ENCODE measurements around the gene CNTNAP5. TPM values are rescaled to one million over a fixed set of nuclear protein-coding genes. Genes with fewer than 3 reads are reported as not detected.

The CNTNAP5 gene
- total RNA-seq, 3 donors from 2014 or later (not counting 1 experiment from before 2014, with no cell fraction given), result not detected

GRCh38 chr2:124482044-124482443 is 457.0 kb downstream of the CNTNAP5 start:
- Mint-ChIP-seq H3K4me3 (no peak overlapping the region), H3K27ac (no peak overlapping the region), H3K36me3 (no peaks in the 10 kb centered on the region), H3K9me3 (peaks cover 6 to 9% of the 10 kb centered on the region in 2 donors), H3K4me1 (no peaks in the 10 kb centered on the region), H3K27me3 (ENCODE audit: low read depth in 2 of 2) (no peaks in the 10 kb centered on the region)
- H3K27ac ChIP-seq (ENCODE audit: low read length), result no peak overlapping the region
- TF ChIP-seq, protein P1, sequence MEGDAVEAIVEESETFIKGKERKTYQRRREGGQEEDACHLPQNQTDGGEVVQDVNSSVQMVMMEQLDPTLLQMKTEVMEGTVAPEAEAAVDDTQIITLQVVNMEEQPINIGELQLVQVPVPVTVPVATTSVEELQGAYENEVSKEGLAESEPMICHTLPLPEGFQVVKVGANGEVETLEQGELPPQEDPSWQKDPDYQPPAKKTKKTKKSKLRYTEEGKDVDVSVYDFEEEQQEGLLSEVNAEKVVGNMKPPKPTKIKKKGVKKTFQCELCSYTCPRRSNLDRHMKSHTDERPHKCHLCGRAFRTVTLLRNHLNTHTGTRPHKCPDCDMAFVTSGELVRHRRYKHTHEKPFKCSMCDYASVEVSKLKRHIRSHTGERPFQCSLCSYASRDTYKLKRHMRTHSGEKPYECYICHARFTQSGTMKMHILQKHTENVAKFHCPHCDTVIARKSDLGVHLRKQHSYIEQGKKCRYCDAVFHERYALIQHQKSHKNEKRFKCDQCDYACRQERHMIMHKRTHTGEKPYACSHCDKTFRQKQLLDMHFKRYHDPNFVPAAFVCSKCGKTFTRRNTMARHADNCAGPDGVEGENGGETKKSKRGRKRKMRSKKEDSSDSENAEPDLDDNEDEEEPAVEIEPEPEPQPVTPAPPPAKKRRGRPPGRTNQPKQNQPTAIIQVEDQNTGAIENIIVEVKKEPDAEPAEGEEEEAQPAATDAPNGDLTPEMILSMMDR (IDR thresholded peaks at IDR 0.05), result no peak
- ATAC-seq (no peak), DNase-seq (no peak)
- H3K4me1 ChIP-seq (ENCODE audit: control insufficient read depth, insufficient read depth, low read length), result no peaks in the 10 kb centered on the region
- 79% methylated on average over 7 of the region's 8 CpGs for WGBS (ENCODE audit: insufficient coverage)
- no peaks in the 10 kb centered on the region for H3K9me3 ChIP-seq (ENCODE audit: control insufficient read depth, insufficient read depth, low read length)
- H3K4me3 ChIP-seq (ENCODE audit: low read length), result no peak overlapping the region
- intact Hi-C loops (cut with micrococcal nuclease), result no loop called here
- no peaks in the 10 kb centered on the region for H3K36me3 ChIP-seq (ENCODE audit: control insufficient read depth, insufficient read depth, low read length)
- no peaks in the 10 kb centered on the region for H3K27me3 ChIP-seq (ENCODE audit: control insufficient read depth, insufficient read depth, low read length)

- intact Hi-C loops (cut with micrococcal nuclease), result no loop called here
- Mint-ChIP-seq H3K9me3 (peaks cover 6 to 9% of the 10 kb centered on the region in 2 donors), H3K36me3 (no peaks in the 10 kb centered on the region), H3K27ac (no peak overlapping the region), H3K4me3 (no peak overlapping the region), H3K27me3 (ENCODE audit: low read depth in 2 of 2) (no peaks in the 10 kb centered on the region), H3K4me1 (no peaks in the 10 kb centered on the region)
- Histone ChIP-seq H3K27ac (ENCODE audit: low read length) (no peak overlapping the region), H3K36me3 (ENCODE audit: control insufficient read depth, insufficient read depth, low read length) (no peaks in the 10 kb centered on the region), H3K4me1 (ENCODE audit: control insufficient read depth, insufficient read depth, low read length) (no peaks in the 10 kb centered on the region), H3K4me3 (ENCODE audit: low read length) (no peak overlapping the region), H3K9me3 (ENCODE audit: control insufficient read depth, insufficient read depth, low read length) (no peaks in the 10 kb centered on the region), H3K27me3 (ENCODE audit: control insufficient read depth, insufficient read depth, low read length) (no peaks in the 10 kb centered on the region)
- no peak for DNase-seq
- WGBS (ENCODE audit: insufficient coverage), result 70% methylated on average over 5 of the region's 6 CpGs
- no peak for ATAC-seq
- TF ChIP-seq, protein P1 (IDR thresholded peaks at IDR 0.05), result no peak
These were observed 457.5 kb downstream of the CNTNAP5 start for GRCh38 chr2:124482551-124482950.

GRCh38 chr2:124485659-124486058 is 460.6 kb downstream of the CNTNAP5 start:
- peaks cover 4 to 6% of the 10 kb centered on the region in 2 donors for H3K9me3 Mint-ChIP-seq
- DNase-seq (no peak), ATAC-seq (no peak)
- WGBS (ENCODE audit: insufficient coverage), result 90% methylated on average over 5 of the region's 5 CpGs
- H3K27me3 Mint-ChIP-seq (ENCODE audit: low read depth in 2 of 2), result no peaks in the 10 kb centered on the region
- intact Hi-C loops (cut with micrococcal nuclease), result no loop called here
- no peaks in the 10 kb centered on the region for H3K36me3 ChIP-seq (ENCODE audit: control insufficient read depth, insufficient read depth, low read length)
- H3K36me3 Mint-ChIP-seq, result no peaks in the 10 kb centered on the region
- no peak overlapping the region for H3K27ac ChIP-seq (ENCODE audit: low read length)
- no peaks in the 10 kb centered on the region for H3K9me3 ChIP-seq (ENCODE audit: control insufficient read depth, insufficient read depth, low read length)
- no peaks in the 10 kb centered on the region for H3K4me1 Mint-ChIP-seq
- no peak overlapping the region for H3K4me3 ChIP-seq (ENCODE audit: low read length)
- no peak overlapping the region for H3K27ac Mint-ChIP-seq
- H3K27me3 ChIP-seq (ENCODE audit: control insufficient read depth, insufficient read depth, low read length), result no peaks in the 10 kb centered on the region
- no peaks in the 10 kb centered on the region for H3K4me1 ChIP-seq (ENCODE audit: control insufficient read depth, insufficient read depth, low read length)
- no peak overlapping the region for H3K4me3 Mint-ChIP-seq
- TF ChIP-seq, protein P1 (IDR thresholded peaks at IDR 0.05), result no peak

- Histone ChIP-seq H3K4me1 (ENCODE audit: control insufficient read depth, insufficient read depth, low read length) (no peaks in the 10 kb centered on the region), H3K36me3 (ENCODE audit: control insufficient read depth, insufficient read depth, low read length) (no peaks in the 10 kb centered on the region), H3K27ac (ENCODE audit: low read length) (no peak overlapping the region), H3K27me3 (ENCODE audit: control insufficient read depth, insufficient read depth, low read length) (no peaks in the 10 kb centered on the region), H3K4me3 (ENCODE audit: low read length) (no peak overlapping the region), H3K9me3 (ENCODE audit: control insufficient read depth, insufficient read depth, low read length) (no peaks in the 10 kb centered on the region)
- Mint-ChIP-seq H3K9me3 (peaks cover 2 to 4% of the 10 kb centered on the region in 2 donors), H3K4me3 (no peak overlapping the region), H3K36me3 (no peaks in the 10 kb centered on the region), H3K27me3 (ENCODE audit: low read depth in 2 of 2) (no peaks in the 10 kb centered on the region), H3K4me1 (no peaks in the 10 kb centered on the region), H3K27ac (no peak overlapping the region)
- no peak for ATAC-seq
- intact Hi-C loops (cut with micrococcal nuclease), result no loop called here
- DNase-seq, result no peak
- TF ChIP-seq, protein P1 (IDR thresholded peaks at IDR 0.05), result no peak
These were observed 464.6 kb downstream of the CNTNAP5 start for GRCh38 chr2:124489686-124490085.

Measured in natural killer cell (primary cell).